ENCODE measurements around the gene DNAH9. TPM values are rescaled to one million over a fixed set of nuclear protein-coding genes. Genes with fewer than 3 reads are reported as not detected.
"Not testable (repeated sequence)": the region's sequence is repeated elsewhere in the genome, so short reads cannot be mapped to it uniquely, and the experiment has no call there.

The DNAH9 gene
- polyA plus RNA-seq, 1 donor (not counting 4 experiments of a cell fraction or from before 2014, with no cell fraction given) = 0.42 TPM

DNA sequence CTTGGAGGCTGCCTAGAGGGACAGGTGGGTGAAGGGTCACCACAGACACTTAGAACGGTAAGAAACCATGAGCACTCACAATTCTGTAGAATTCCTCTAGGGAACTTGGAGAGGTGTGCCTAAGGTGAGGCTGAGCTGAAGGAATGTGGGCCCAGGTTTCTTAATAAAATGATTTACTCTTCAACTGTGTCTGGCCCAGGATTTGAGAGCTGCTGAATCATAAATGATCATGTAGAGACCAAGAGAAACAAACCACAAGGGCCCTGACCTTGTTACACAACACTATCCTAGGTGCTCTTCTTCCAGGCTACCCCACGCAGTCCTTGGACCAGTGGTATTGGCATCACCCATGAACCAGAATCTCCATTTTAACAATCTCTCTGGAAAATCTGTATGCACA lies 371.3 kb downstream of the DNAH9 start:
- no peak overlapping the region for H2AFZ ChIP-seq (ENCODE audit: control insufficient read depth, low read length)
- no peaks in the 10 kb centered on the region for H3K9me1 ChIP-seq (ENCODE audit: control insufficient read depth, extremely low read depth, insufficient read depth, low read length)
- peak; percentile 54 for DNase-seq (ENCODE audit: low read depth, low spot score)
- no peaks in the 10 kb centered on the region for H3K9me3 ChIP-seq (ENCODE audit: control insufficient read depth, low read depth, low read length)
- peaks cover 23% of the 10 kb centered on the region for H3K4me1 ChIP-seq (ENCODE audit: control insufficient read depth, extremely low read depth, insufficient read depth, low read length)
- FAIRE-seq = peak; percentile 92
- H3K9ac ChIP-seq (ENCODE audit: control insufficient read depth, extremely low read depth, insufficient read depth, low read length) = no peak overlapping the region
- H3K27me3 ChIP-seq (ENCODE audit: control insufficient read depth, extremely low read depth, insufficient read depth, low read length) = no peaks in the 10 kb centered on the region
- H3K36me3 ChIP-seq (ENCODE audit: control insufficient read depth in 2 of 2, extremely low read depth in 1 of 2, insufficient read depth in 2 of 2, low read length in 2 of 2) = no peaks in the 10 kb centered on the region
- no peaks in the 10 kb centered on the region for H4K20me1 ChIP-seq (ENCODE audit: control insufficient read depth, extremely low read depth, insufficient read depth, low read length)
- H3K27ac ChIP-seq (ENCODE audit: control insufficient read depth, insufficient read depth, low read length) = peak overlapping the region; percentile 69
- dilution Hi-C loops (cut with MboI; ENCODE audit: extremely low pct_ligation_motif_present, low sequenced_read_pairs) = loop anchor here (25.0 kb wide), 1 partner anchor 932 kb away; no protein-coding TSS in a partner anchor
- TF ChIP-seq CTCF (optimal IDR thresholded peaks at IDR 0.05 in 1 of 3, IDR thresholded peaks at IDR 0.05 in 1 of 3, conservative IDR thresholded peaks at IDR 0.05 in 1 of 3; ENCODE audit: extremely low read depth in 1 of 3, insufficient read depth in 2 of 3, low read length in 3 of 3) = no peak
- TF ChIP-seq EZH2 (IDR thresholded peaks at IDR 0.05; ENCODE audit: low read length) = no peak
- peak overlapping the region; percentile 54 for H3K4me2 ChIP-seq (ENCODE audit: control insufficient read depth, extremely low read depth, insufficient read depth, low read depth, low read length)
- no peaks in the 10 kb centered on the region for H3K79me2 ChIP-seq (ENCODE audit: control insufficient read depth, insufficient read depth, low read length)
- H3K4me3 ChIP-seq (ENCODE audit: control insufficient read depth in 2 of 3, extremely low read depth in 1 of 3, insufficient read depth in 2 of 3, low read depth in 1 of 3, low read length in 3 of 3) = no peak overlapping the region

GRCh38 chr17:11972741-11973140 lies 374.5 kb downstream of the DNAH9 start:
- peaks cover 30% of the 10 kb centered on the region for H3K4me1 ChIP-seq (ENCODE audit: control insufficient read depth, extremely low read depth, insufficient read depth, low read length)
- not testable (repeated sequence) for DNase-seq (ENCODE audit: low read depth, low spot score); H3K9ac ChIP-seq (ENCODE audit: control insufficient read depth, extremely low read depth, insufficient read depth, low read length); H3K4me3 ChIP-seq (ENCODE audit: control insufficient read depth in 2 of 3, extremely low read depth in 1 of 3, insufficient read depth in 2 of 3, low read depth in 1 of 3, low read length in 3 of 3); H3K9me1 ChIP-seq (ENCODE audit: control insufficient read depth, extremely low read depth, insufficient read depth, low read length); H3K36me3 ChIP-seq (ENCODE audit: control insufficient read depth in 2 of 2, extremely low read depth in 1 of 2, insufficient read depth in 2 of 2, low read length in 2 of 2); H2AFZ ChIP-seq (ENCODE audit: control insufficient read depth, low read length); H3K4me2 ChIP-seq (ENCODE audit: control insufficient read depth, extremely low read depth, insufficient read depth, low read depth, low read length); H3K27me3 ChIP-seq (ENCODE audit: control insufficient read depth, extremely low read depth, insufficient read depth, low read length); H3K9me3 ChIP-seq (ENCODE audit: control insufficient read depth, low read depth, low read length); H4K20me1 ChIP-seq (ENCODE audit: control insufficient read depth, extremely low read depth, insufficient read depth, low read length); H3K79me2 ChIP-seq (ENCODE audit: control insufficient read depth, insufficient read depth, low read length); H3K27ac ChIP-seq (ENCODE audit: control insufficient read depth, insufficient read depth, low read length); FAIRE-seq
- dilution Hi-C loops (cut with MboI; ENCODE audit: extremely low pct_ligation_motif_present, low sequenced_read_pairs) = loop anchor here (25.0 kb wide), 1 partner anchor 935 kb away; no protein-coding TSS in a partner anchor

DNA sequence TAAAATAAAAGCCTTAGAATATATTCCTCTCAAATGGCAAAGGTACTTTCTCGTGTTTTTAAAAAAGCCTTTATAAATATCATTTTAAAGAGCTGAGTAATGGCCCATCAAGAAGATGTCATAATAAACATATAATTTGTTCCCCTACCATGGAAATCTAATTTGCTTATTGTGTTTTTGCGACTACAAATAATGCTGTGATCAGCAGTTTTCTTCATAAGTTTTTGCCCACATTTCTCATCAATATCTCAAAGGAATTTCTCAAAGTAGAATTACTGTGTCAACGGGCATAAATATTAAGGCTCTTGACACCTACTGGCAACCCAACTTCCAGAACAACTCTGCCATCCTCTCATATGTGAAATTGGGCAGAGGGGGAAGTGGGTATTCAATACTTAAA lies 381.5 kb downstream of the DNAH9 start:
- Histone ChIP-seq H3K9ac (ENCODE audit: control insufficient read depth, extremely low read depth, insufficient read depth, low read length) (no peak overlapping the region), H3K27ac (ENCODE audit: control insufficient read depth, insufficient read depth, low read length) (no peak overlapping the region), H3K4me3 (ENCODE audit: control insufficient read depth in 2 of 3, extremely low read depth in 1 of 3, insufficient read depth in 2 of 3, low read depth in 1 of 3, low read length in 3 of 3) (no peak overlapping the region), H2AFZ (ENCODE audit: control insufficient read depth, low read length) (no peak overlapping the region), H3K36me3 (ENCODE audit: control insufficient read depth in 2 of 2, extremely low read depth in 1 of 2, insufficient read depth in 2 of 2, low read length in 2 of 2) (peaks cover 11 to 13% of the 10 kb centered on the region in 2 experiments), H3K9me1 (ENCODE audit: control insufficient read depth, extremely low read depth, insufficient read depth, low read length) (no peaks in the 10 kb centered on the region), H3K27me3 (ENCODE audit: control insufficient read depth, extremely low read depth, insufficient read depth, low read length) (no peaks in the 10 kb centered on the region), H3K4me2 (ENCODE audit: control insufficient read depth, extremely low read depth, insufficient read depth, low read depth, low read length) (no peak overlapping the region), H3K4me1 (ENCODE audit: control insufficient read depth, extremely low read depth, insufficient read depth, low read length) (peaks cover 15% of the 10 kb centered on the region), H3K9me3 (ENCODE audit: control insufficient read depth, low read depth, low read length) (no peaks in the 10 kb centered on the region), H4K20me1 (ENCODE audit: control insufficient read depth, extremely low read depth, insufficient read depth, low read length) (no peaks in the 10 kb centered on the region), H3K79me2 (ENCODE audit: control insufficient read depth, insufficient read depth, low read length) (no peaks in the 10 kb centered on the region)
- dilution Hi-C loops (cut with MboI; ENCODE audit: extremely low pct_ligation_motif_present, low sequenced_read_pairs) = no loop called here
- no peak for TF ChIP-seq EZH2 (IDR thresholded peaks at IDR 0.05; ENCODE audit: low read length)
- no peak for TF ChIP-seq CTCF (optimal IDR thresholded peaks at IDR 0.05 in 1 of 3, IDR thresholded peaks at IDR 0.05 in 1 of 3, conservative IDR thresholded peaks at IDR 0.05 in 1 of 3; ENCODE audit: extremely low read depth in 1 of 3, insufficient read depth in 2 of 3, low read length in 3 of 3)
- FAIRE-seq (no peak), DNase-seq (ENCODE audit: low read depth, low spot score) (no peak)
